Skin of body (tissue), 3 donors: ENCODE measurements around the gene RBBP4. TPM values are rescaled to one million over a fixed set of nuclear protein-coding genes. Genes with fewer than 3 reads are reported as not detected.

Experiments
- DNase-seq: peaks from one replicate; lab custom pipeline; 2025; lab: John Stamatoyannopoulos, UW
- small RNA-seq: library from RNA; depleted of rRNA; stranded (forward); fragments of <200 nt; gene quantifications from one replicate; pipeline ENCODE3, GENCODE V24; 2014; ENCODE audit warnings: low replicate concordance
- total RNA-seq: library from RNA; depleted of rRNA; stranded (reverse); fragments of >200 nt; gene quantifications from one replicate; pipeline ENCODE4 v1.2.3, GENCODE V29; 2014

RBBP4 gene
- total RNA-seq, 1 donor from 2014 or later: 109 TPM

DNA sequence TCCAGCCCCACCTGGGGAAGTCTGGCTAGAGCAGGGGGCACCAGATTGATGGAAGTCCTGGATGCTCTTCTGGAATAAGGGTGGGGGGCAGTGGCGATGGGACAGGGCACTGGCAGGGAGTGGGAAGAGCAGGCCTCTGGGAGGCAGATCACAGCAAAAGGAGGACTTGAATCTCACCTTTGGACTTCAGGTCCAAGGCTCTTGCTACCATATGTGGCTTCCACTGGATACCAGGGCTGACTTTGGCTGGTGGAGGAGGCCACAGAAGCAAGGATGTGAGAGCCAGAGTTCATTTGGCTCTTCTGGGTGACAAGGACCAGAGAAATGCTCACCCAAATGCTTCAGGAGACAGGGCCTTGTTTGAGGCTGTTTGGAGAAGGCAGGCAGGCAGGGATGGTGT is 67.5 kb downstream of the RBBP4 start:
- DNase-seq: no peak

DNA sequence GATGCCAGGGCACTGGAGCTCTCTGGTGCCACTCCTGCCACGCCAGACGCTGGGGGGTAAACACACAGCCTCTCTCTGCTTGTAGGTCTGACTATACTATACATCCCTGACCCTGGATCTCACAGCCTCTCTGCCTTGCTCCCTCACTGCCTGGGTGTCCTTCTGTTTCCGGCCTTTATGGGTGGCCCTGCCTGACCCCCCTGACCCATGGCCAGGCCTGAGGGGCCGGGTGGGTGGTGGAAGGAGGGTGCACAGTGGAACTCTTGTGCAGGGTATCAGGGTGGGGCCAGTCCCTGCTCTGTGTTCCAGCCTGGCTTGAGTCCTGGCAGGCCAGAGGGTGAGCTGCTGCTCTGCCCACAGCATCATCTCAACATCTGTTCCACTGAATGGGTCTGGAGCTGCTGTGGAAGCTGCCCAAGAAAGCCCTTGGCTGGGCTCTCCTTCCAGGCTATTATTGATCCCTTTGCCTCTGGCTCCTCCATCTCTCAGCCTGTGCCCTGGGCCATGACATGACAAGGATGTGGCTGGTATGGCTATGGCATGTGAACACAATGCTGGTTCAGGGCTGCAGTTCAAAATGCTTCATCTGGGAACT is 68.8 kb downstream of the RBBP4 start:
- no peak for DNase-seq

DNA sequence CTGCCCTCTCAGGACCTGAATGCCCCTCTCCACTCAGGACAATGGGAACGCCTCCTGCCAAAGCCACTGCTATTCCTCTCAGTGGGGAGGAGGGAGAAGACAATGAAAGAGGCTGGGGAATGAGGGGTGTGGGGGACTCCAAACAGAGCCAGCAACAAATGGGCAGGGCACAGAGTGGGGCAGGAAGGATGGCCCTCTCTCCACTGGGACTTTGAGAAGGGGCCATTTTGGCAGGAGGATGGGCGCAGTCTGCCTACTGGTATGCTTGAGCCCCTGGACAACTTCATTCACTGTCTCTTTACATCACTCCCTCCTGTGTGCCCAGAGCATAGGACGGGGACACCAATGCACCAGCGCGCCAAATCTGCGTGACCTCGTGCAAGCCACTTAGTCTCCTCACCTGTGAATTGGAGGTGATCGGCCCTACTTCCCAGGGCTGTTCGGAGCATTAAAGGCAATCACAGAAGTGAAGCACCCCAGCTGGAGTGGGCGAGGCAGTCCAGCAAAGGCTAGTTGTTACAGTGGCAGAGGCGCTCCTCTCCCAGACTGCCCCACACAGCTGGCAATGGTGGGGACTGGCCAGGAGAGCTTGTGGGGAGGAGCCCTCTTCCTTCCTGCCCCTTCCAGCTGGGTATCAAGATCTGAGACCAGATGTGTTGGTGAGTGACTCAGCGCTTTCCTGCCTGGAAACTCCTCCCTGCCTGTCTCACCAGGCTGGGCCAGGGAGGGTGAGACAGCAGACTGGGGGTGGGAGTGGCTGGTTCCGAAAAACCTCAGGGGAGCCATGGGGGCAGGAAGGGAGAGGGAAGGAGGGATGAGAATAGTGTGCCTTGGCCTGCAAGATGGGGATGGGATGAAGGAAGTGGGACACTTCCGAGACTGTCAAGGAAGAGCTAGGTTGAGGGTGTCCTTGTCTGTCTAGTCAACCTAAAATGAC is 73.9 kb downstream of the RBBP4 start:
- DNase-seq: no peak

DNA sequence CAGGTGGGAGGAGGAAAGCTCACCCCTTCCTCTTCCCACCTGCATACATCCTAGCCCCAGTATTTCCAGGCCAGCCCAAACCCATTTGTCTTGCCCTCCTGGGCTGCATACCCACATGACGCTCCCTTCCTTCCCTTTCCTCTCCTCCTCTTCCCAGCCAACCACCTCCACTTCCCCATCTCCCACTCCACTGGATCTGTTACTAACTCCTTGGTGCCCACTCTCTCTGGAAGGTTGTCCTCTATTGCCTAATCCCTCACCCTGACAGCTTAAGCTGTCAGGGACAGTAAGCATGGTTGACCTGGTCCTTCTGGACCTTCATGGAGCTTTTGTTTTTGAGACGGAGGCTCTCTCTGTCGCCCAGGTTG is 74.6 kb downstream of the RBBP4 start:
- no peak for DNase-seq

DNA sequence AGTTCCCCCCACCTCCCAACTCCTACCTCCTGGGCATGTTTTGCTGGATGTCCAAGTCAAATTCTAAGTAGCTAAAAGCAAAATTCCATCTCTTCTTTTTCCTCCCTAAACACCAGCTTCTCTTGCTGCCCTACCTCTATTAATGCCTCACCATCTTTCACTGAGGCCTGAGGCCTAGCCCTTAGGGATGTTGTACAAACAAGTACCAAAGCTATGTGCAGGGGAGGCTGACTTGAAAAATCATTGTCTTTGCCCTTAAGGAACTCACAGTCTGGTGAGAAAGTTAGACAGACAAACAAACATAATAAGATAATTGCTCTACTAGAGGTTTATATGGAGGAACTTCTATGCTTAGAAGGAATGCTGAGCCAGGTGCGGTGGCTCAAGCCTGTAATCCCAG is 76.9 kb downstream of the RBBP4 start:
- no peak for DNase-seq

DNA sequence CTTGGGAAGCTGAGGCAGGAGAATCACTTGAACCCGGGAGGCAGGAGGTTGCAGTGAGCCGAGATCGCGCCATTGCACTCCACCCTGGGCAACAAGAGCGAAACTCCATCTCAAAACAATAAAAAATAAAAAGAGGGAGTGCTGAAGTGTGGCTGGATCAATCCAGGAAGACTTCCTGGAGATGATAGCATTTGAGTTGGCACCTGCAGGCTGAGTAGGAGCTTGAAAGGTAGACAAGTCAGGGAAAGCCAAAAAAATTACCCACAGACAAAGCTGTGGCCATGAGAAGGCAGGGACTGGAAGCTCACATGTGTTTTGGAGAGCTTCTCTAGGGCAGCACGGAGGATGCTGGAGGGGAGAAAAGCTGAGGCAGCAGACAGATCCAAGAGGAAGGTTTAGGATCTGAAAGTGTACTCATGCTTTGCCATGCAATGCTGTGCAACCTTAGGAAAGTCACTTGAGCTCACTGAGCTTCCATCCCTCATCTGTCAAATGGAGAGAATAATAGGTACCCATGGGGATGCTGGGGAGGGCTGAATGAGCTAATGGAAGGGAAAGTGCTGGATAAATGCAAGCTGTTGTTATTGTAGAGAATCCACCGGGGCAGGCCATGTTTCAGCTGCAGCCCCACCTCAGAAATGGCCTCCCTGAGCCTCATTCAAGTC is 77.5 kb downstream of the RBBP4 start:
- DNase-seq: no peak

DNA sequence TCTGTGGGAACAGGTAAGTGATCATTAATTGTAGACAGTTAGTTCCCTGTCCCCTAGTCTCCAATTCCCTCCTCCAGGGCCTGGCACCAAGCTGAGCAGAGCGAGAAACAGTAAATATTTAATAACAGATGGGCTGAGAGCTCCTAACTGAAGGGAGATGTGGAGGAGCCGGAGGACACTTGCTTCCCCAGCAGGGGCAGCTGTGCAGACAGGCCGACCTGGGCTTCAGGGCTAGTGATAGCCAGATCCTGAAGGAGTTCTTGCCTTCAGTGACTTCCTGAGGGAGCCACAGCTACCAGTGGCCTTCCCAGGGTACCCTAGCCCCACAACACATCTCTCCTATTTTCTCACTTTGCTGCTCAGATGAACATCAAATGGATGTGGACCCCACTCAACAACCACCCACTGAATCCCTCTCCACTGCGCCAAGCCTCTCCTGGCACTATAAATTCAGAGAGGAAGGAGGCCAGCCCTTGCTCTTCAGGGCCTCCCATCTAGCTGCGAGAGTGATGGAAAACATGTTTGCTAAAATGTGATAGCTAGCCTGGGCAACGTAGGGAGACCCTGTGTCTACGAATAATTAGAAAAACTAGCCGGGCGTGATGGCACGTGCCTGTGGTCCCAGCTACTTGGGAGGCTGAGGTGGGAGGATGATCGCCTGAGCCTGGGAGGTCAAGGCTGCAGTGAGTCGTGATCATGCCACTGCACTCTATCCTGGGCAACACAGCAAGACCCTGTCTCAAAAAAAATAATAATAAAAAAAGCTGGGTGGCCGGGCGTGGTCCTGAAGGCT is 78.4 kb downstream of the RBBP4 start:
- no peak for DNase-seq

DNA sequence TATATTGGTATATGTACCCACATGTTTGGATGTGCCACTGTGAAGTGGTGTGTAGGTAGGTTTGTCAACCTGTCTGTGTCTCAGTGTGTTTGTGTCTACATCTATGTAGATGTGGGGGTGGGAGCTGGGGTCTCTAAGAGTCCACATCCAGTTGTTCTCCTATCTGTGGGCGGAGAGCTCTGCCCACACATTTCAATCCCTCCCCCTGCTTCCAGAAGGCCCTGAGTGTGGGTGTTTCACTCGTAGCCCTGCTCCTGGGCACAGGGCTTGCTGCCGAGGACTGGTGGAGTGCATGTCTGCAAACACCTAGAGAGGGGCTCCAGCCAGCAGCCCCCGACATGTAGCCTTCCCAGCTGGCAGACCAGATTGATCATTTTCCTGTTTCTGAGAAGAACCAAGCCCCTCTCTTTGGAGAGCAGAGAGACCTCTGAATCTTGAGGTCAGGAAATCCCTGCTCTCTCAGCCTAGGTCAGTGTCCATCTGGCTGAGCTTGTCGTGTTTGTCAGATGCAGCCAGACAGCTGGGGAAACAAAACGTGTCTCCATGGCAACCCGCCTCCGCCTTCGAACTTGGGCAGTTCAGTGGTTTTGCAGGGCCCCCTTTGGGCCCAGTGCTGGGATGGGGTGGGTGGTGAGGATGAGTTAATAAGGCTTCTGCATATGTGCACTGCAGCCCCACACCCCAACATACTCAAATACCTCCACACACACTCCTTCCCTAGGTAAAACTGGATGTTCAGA is 82.7 kb downstream of the RBBP4 start:
- no peak for DNase-seq

Small RNAs within 50 kb of the gene (small RNA-seq; reads per million reads assigned to genes)
- gene RF00019: not detected

Other genes starting within 250 kb of the RBBP4 start
- 0.10 TPM for gene ZBTB8B, start 186.1 kb upstream of the RBBP4 start, total RNA-seq
- 10.9 TPM for gene ZBTB8A, start 111.8 kb upstream of the RBBP4 start, total RNA-seq
- gene ZBTB8OS, start 658 bp upstream of the RBBP4 start, total RNA-seq: 20.3 TPM
- gene SYNC, start 51.6 kb downstream of the RBBP4 start, total RNA-seq: 9.3 TPM
- 45.4 TPM for gene YARS1, start 166.2 kb downstream of the RBBP4 start, total RNA-seq
- 29.7 TPM for gene S100PBP, start 166.4 kb downstream of the RBBP4 start, total RNA-seq
- 25.4 TPM for gene FNDC5, start 219.7 kb downstream of the RBBP4 start, total RNA-seq
- gene HPCA, start 235.3 kb downstream of the RBBP4 start, total RNA-seq: not detected